Endodermal cell (in vitro differentiated cells): ENCODE measurements around the gene TMEM33. TPM values are rescaled to one million over a fixed set of nuclear protein-coding genes. Genes with fewer than 3 reads are reported as not detected.

Experiments
- DNase-seq: peaks from one replicate; pipeline ENCODE4 v3.0.0-alpha.2; 2017
- H3K27ac ChIP-seq: 2 replicates; pipeline ENCODE4 v1.5.1; 2013; ENCODE audit warnings: mild to moderate bottlenecking, low read depth, low read length, moderate library complexity
- H3K27me3 ChIP-seq: 2 replicates; pipeline ENCODE4 v1.6.1; 2013; ENCODE audit warnings: mild to moderate bottlenecking, low read length, moderate library complexity; ENCODE audit not compliant: insufficient read depth, control insufficient read depth, poor library complexity, severe bottlenecking
- H3K36me3 ChIP-seq: 2 replicates; pipeline ENCODE4 v1.7.0; 2013; ENCODE audit warnings: mild to moderate bottlenecking, low read length, moderate library complexity; ENCODE audit not compliant: control insufficient read depth, insufficient read depth
- H3K4me1 ChIP-seq: one replicate; pipeline ENCODE4 v1.7.0; 2013; ENCODE audit warnings: low read length; ENCODE audit not compliant: control insufficient read depth, insufficient read depth
- H3K4me3 ChIP-seq: 2 replicates; pipeline ENCODE4 v1.5.1; 2013; ENCODE audit warnings: mild to moderate bottlenecking, low read length, moderate library complexity
- H3K9ac ChIP-seq: 2 replicates; pipeline ENCODE4 v1.6.1; 2013; ENCODE audit warnings: mild to moderate bottlenecking, low read length, moderate library complexity; ENCODE audit not compliant: poor library complexity, severe bottlenecking; ENCODE audit errors: extremely low read depth
- H3K9me3 ChIP-seq: 2 replicates; pipeline ENCODE4 v1.6.1; 2013; ENCODE audit warnings: mild to moderate bottlenecking, low read length, moderate library complexity; ENCODE audit not compliant: control insufficient read depth
- H3K27ac Mint-ChIP-seq: 2 replicates; pipeline ENCODE4 v1.8.0; 2020; ENCODE audit warnings: mixed read lengths
- H3K27me3 Mint-ChIP-seq: 2 replicates; pipeline ENCODE4 v1.8.0; 2021; ENCODE audit warnings: mild to moderate bottlenecking, mixed read lengths; ENCODE audit not compliant: insufficient read depth
- H3K36me3 Mint-ChIP-seq: 2 replicates; pipeline ENCODE4 v1.8.0; 2020; ENCODE audit warnings: low read depth, mixed read lengths
- H3K4me1 Mint-ChIP-seq: 2 replicates; pipeline ENCODE4 v1.8.0; 2020; ENCODE audit warnings: mixed read lengths
- H3K4me3 Mint-ChIP-seq: 2 replicates; pipeline ENCODE4 v1.8.0; 2020; ENCODE audit warnings: mild to moderate bottlenecking, moderate library complexity, mixed read lengths
- H3K9me3 Mint-ChIP-seq: 2 replicates; pipeline ENCODE4 v1.8.0; 2020; ENCODE audit warnings: mild to moderate bottlenecking, mixed read lengths
- CTCF ChIP-seq: fragments of 200-600 bp; sonication (generic); conservative IDR thresholded peaks from 2 replicates; pipeline ENCODE4 v1.5.0; 2021; ENCODE audit warnings: antibody characterized with exemption, mild to moderate bottlenecking
- WGBS, 2 experiments: methylation state at CpG; one replicate each; pipeline versions ENCODE4 v1.1.5 to v1.1.7; 2013; ENCODE audit warnings: missing lambda C conversion rate in 2 of 2, mixed read lengths in 1 of 2; ENCODE audit not compliant: insufficient coverage in 1 of 2, insufficient read length in 1 of 2; 5-methylcytosine and 5-hydroxymethylcytosine counted together
- total RNA-seq, 2 donors: library from RNA; stranded (reverse); fragmentation: NEBNext Ultra II Directional in 1 of 2; extraction: Animal tissue kit (Norgen Biotek cat#: 25700) in 1 of 2; gene quantifications; 2 replicates in 1 of 2; 3 replicates in 1 of 2; pipeline ENCODE4 v1.2.1, GENCODE V29; 2021

Gene TMEM33
- total RNA-seq, 2 donors from 2014 or later, result 80.0 to 84.1 TPM

- H3K9ac ChIP-seq, result no peak overlapping the region
- H3K36me3 Mint-ChIP-seq, result peaks cover 9% of the 10 kb centered on the region
- no peak overlapping the region for H3K4me3 Mint-ChIP-seq
- H3K4me3 ChIP-seq, result no peak overlapping the region
- H3K9me3 Mint-ChIP-seq, result no peaks in the 10 kb centered on the region
- no peaks in the 10 kb centered on the region for H3K36me3 ChIP-seq
- H3K9me3 ChIP-seq, result no peaks in the 10 kb centered on the region
- H3K27me3 ChIP-seq, result peaks cover 10% of the 10 kb centered on the region
- no peak overlapping the region for H3K27ac Mint-ChIP-seq
- no peaks in the 10 kb centered on the region for H3K4me1 ChIP-seq
- 87 to 92% methylated on average over 3 of the region's 3 CpGs for WGBS, 2 experiments
- no peak overlapping the region for H3K27ac ChIP-seq
- H3K4me1 Mint-ChIP-seq, result peaks cover 20% of the 10 kb centered on the region
- H3K27me3 Mint-ChIP-seq, result peaks cover 25% of the 10 kb centered on the region
- no peak for DNase-seq
- no peak for TF ChIP-seq CTCF
These were observed 2.2 kb upstream of the TMEM33 start for GRCh38 chr4:41932988-41933387.

GRCh38 chr4:41933997-41934503 is 1.2 kb upstream of the TMEM33 start:
- Mint-ChIP-seq H3K27ac (no peak overlapping the region), H3K9me3 (no peaks in the 10 kb centered on the region), H3K4me3 (no peak overlapping the region), H3K27me3 (peaks cover 19% of the 10 kb centered on the region), H3K4me1 (peaks cover 20% of the 10 kb centered on the region), H3K36me3 (peaks cover 17% of the 10 kb centered on the region)
- Histone ChIP-seq H3K9ac (no peak overlapping the region), H3K27me3 (peaks cover 10% of the 10 kb centered on the region), H3K4me1 (no peaks in the 10 kb centered on the region), H3K9me3 (no peaks in the 10 kb centered on the region), H3K36me3 (peaks cover 8% of the 10 kb centered on the region), H3K4me3 (no peak overlapping the region), H3K27ac (no peak overlapping the region)
- WGBS, 2 experiments, result 91 to 94% methylated on average over 10 of the region's 10 CpGs
- DNase-seq, result no peak
- TF ChIP-seq CTCF, result no peak

GRCh38 chr4:41934514-41934900 is 722 bp upstream of the TMEM33 start:
- no peaks in the 10 kb centered on the region for H3K4me1 ChIP-seq
- no peaks in the 10 kb centered on the region for H3K9me3 ChIP-seq
- Mint-ChIP-seq H3K27me3 (peaks cover 17% of the 10 kb centered on the region), H3K9me3 (no peaks in the 10 kb centered on the region), H3K27ac (no peak overlapping the region), H3K4me1 (peaks cover 20% of the 10 kb centered on the region), H3K36me3 (peaks cover 22% of the 10 kb centered on the region), H3K4me3 (peak overlapping the region; percentile 97)
- WGBS, 2 experiments, result 84 to 95% methylated on average over 6 to 9 of the region's 9 CpGs
- H3K9ac ChIP-seq, result no peak overlapping the region
- H3K36me3 ChIP-seq, result peaks cover 13% of the 10 kb centered on the region
- no peak overlapping the region for H3K27ac ChIP-seq
- TF ChIP-seq CTCF, result no peak
- peak overlapping the region; percentile 95 for H3K4me3 ChIP-seq
- H3K27me3 ChIP-seq, result peaks cover 10% of the 10 kb centered on the region
- DNase-seq, result no peak
